ENCODE results near the gene ATP8B4.
"Not testable (repeated sequence)": the region's sequence is repeated elsewhere in the genome, so short reads cannot be mapped to it uniquely, and the experiment has no call there.

The ATP8B4 gene

DNA sequence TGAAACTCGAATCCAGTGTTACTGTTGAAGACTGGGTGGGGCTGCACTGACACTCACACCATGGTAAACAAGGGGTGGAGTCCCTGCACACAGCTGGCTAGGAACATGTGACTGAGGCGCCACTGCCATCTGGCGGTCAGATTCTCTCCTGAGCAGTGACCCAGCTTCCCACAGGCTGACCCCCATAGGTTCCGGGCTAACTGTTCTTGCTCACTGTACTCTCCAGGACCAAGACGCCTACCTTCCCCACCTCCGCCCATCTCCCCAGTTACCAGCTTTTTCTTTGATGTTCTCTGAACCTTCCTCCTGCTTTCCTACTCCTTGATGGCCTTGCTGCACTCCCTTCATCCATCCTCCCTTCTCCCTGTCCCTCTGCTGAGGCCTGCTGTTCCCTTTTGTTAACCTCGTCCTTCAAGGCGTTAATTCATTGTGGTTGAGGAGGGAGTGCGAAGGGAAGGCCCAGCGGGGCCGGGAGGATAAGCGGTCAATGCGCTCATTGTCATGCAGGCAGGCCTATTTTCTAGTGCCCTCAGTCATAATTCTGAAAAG lies 115.2 kb downstream of the ATP8B4 start:
- peak; percentile 74 for DNase-seq

DNA sequence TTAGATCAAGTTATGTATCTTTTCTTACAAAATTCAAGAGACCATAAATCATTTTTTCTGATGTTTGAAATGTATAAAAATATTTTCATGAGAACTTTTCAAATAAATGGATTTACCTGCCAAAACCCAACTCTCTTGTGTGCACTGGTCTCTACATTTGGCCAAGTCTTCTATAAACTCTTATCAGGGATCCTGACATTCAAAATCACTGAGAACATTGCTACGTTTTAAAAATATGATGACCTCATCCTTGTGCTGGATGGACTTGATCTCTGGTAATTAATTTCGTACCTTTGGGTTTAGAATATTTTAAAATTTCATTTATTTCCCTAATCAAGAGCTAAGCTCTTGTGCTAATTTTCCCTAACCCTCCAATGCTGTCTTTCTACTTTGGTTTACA lies 127.4 kb downstream of the ATP8B4 start:
- DNase-seq: no peak

DNA sequence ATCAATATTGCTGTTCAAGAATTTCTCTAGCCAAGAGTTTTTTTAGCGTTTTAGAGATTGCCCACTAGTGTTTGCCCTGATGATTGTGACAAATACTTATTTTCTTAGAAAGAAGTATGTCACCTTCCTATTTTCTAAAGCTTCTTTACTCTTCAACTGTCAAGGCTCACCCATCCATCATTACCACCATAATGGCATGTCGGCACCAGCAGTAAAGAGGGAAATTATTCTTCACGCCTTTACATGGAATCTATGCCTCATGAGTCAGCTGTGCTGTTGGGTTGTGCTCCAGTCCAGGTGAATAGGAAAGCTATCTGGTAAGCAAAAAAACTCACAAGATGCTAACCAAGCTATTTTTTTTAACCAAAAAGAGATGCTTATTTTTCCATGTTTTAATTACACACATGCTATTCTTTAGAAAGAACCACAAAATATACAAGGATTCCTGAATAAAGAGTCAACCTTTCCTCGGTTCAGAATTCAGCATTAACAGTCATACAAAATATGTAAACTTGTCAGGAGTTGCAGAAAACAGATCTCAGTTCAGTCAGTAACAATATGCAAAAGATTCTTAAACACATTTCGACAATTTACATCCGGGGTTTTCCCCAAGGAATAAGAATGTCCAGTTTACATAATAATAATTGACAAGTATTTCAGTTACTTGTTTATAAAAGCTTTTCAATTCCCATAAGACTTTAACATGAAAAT lies 128.0 kb downstream of the ATP8B4 start:
- DNase-seq: no peak

DNA sequence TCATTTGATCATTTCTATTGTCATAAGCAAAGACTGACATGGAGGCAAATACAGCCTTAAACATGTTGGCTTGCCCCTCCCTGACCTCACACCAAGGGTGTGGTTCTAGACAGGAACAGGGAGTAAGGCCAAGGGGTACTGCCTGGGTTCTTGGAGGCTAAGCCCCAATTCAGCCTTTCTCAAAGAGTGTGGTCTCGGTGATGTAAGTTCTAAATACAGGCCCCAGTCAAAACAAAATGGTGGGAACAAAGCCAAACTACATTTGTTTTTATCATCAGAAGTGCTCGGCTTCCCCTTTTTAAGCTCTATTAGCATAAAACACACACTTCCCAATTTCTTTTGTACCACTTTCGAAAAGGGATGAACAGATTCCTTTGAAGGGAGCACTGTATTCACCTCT lies 129.5 kb downstream of the ATP8B4 start:
- no peak for DNase-seq

DNA sequence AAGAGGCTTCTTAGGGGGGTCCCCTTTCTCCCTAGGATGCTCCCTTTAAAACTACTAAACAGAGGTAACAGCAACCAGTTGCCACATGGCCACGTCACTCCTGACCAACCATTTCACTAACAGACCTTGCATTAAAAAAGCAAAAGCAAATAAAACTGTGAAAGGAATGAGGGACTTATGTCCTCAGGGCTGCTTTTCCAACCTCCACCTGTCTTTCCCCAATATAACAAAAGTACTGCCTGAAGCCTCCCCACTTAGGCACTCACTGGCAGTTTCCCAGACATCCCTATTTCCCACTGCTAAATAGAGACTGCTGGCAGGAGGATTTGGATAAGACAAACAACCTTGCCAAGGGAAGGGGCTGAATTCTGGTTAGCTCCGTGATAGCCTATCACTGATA lies 130.3 kb downstream of the ATP8B4 start:
- no peak for DNase-seq

DNA sequence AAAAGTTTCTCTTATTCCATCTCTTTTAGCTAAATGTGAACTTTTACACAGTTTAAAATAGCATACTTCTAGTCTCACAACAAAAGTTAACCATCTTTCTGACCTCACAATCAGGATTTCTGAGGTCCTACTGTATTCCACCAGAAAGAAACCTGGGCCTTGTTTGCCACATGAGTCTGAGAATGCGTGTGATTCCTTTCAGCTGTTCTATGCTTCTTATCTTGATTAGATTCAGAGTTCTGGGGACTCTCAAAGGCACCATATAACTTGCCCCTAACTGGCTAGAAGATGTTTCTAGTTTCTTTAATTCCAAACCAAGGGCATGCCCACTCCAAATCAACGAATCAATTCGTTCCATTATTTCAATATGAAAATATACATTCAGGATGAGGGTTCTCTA lies 131.1 kb downstream of the ATP8B4 start:
- no peak for DNase-seq

DNA sequence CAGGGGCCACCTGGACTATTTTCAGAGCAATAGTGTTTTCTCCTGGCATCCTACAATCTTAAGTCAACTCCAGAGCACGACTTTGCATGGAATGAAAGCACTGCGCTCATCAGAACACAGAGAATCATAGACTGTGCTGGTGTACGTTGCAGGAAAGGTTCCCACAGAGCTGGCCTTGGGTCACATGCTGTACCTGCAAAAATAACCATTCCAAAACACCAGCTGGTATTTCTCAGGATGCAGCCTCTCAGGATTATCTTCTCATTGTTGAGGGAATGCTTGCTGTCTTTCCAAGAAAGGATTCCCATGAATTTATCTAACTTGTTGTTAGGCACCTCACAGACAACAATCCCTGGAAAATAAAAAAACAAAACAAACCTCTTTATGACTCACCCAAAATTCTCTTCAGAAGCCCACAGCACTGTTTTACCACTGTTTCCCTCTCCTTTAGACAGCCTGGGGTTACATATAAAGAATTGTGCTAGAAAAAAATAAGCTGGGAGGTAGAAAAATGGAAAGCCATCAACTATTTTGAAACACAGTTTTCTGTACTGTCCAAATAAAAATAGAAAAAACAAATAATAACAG lies 131.7 kb downstream of the ATP8B4 start:
- DNase-seq: no peak

DNA sequence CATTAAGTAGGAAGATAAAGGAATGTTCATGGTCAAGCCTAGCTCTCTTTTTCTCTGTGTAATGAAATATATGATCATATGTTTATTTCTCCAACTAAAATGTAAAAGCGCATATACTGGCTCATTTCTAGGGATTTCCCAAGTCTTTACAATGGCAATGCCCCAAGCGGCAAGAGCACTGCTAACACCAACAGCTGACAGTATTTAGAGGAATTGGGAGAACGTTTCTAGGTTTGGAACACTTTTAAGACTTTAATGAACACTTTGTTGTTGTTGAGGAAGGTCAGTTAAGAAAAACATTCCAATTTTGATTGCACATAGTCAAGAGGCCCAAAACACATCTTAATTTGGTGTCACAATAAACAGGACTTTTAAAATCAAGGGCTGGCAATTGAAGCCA lies 132.7 kb downstream of the ATP8B4 start:
- DNase-seq: no peak

DNA sequence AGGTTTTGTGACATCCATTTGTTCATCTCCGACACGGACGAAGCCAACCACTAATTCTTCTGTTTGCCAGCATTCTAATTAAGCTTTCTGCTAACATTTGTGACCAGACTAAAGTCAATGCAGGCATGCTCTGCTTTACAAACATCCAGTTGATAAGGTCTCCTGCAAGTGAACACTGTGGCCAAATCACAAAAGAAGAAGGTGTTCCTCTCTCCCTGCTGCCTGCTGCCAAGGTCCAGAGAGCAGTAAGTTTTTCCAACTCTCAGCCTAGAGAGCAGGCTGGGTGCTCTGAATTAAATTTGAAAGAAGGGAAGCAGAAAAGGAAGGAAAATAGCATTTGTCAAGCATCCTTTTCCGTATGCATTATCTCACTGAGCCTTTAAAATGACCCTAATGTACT lies 133.6 kb downstream of the ATP8B4 start:
- DNase-seq: no peak

DNA sequence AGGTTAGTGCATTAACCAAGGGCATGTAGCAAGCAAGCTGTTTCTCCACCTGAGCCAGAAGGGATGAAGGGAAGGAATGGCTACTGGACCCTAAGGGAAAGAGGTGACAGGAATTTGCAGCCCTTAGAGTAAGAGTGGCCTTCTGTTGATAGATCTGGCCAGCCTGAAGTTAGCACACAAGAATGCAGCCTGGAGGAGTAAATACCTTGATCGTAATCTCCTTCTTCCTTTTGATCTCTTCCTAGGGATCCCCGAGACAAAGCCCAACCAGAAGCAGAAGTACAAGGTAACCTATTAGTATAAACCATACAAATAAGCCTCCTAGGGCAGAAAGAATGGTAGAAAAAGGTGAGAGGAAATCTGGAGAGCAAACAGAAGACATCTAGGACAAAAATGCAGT lies 134.6 kb downstream of the ATP8B4 start:
- no peak for DNase-seq

DNA sequence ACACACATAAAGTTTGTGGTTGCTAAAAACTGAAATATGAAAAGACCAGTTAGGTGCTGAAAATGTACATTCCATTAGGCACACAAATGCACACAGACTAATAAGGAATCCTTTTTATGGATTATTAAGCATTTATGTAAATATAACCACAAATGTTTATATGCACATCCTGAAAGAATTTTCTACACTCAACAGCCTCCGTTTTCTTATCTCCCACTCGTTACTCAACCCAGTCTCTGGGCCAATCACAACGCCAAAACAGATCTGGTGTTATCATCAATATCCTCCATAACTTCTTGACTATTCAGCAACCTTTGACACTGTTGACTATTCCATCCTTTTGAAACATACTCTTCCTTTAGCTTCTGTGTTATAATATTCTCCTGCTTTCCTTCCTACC lies 136.4 kb downstream of the ATP8B4 start:
- DNase-seq: no peak

DNA sequence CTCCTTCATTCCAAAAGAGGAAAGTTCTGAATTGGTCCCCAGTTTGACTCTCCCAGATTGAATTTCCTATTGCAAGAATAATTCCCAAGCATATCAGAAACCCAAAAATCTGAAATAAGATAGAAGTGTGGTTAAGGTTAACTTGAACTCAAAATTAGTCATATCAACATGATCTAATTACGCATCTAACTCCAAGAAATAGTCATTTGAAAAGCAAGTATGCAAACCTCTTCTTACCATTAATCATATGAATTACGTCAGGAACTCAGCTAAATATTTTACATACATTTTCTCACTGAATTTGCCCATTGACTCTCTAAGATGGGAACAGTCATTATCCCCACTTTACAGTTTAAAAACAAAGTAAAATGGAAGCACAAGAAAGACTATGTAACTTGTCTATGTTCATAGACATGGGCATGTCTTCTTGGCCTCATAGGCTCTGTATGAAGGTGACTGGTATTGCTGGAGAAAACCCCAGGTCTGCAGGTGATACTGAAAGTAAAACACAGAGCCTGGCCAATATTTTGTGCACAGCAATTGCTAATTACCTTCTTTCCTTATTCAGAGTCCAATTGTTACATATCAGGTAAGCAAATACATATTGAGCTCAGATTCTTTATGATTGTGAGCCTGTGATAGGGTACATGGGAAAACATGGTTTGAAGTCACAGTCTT lies 139.2 kb downstream of the ATP8B4 start:
- DNase-seq: no peak

DNA sequence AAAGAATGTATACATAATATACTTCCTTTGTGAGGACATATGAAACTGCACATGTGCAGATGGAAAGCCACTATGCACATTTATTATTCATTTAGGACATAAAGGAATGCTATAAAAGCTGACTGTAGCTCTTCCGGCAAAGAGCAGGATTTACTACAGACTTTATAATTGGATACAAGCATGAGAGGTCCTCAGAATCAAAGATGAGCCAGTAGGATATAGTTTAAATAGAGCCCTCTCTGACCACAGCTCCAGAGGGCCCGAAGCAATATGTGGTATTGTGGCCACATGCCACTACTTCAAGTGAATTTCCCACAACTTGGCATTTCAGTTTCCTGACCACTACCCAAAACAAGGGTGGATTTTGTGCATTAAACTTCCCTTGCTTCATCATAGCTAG lies 140.9 kb downstream of the ATP8B4 start:
- DNase-seq: no peak

DNA sequence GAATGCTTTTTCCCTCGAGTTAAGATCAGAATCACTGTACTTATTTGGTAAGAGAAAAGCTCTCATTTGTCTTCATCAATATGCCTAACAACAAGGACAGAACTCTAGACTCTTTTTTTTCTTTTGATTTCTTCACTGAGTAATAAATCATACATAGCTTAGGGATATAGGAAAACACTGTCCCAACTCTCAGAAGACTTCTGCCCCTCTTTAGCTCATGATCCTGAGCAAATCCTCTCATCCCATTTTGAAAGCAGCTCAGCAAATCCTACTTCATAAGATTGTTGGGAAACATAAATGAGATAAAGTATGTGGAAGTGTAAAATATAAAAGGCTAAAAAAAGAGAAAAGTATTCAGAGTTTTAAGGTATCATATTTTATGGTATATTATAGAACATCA lies 141.7 kb downstream of the ATP8B4 start:
- DNase-seq: no peak

DNA sequence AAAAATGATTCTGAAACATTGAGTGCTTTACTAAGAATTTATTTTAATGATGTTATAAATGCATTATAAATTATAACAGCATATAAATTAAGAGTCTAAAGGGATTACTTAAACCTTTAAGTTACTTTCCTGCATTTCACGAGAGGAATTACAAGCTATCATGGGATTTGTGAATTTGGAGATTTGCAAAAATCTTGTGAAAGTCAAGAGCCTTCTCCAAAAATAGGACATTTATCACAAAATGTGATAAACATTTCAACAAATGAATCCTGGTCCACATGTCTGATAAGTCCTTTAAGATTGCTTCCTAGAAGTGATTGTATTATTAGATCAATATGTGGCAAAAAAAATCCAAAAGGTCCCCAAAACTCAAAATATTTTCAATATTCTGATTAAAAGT lies 154.5 kb downstream of the ATP8B4 start:
- no peak for DNase-seq

DNA sequence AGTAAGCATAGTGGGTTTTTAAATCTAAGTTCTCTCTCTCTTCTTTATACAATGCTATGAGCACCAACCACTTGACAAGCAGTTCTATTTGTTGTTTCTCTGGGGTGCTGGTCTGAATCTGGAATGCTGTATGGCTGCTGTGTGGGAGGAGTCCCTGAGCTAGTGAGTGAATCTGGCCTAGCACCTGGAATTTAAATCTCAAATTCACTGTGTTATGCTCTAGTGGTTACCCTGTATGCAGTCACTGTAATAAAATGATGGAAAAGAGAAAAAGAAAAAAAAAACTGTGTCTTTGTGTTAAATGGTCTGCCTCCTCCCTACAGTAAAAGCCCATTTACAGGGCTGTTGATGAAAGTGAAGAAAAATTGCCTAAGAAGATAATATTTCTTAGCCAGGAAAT lies 155.0 kb downstream of the ATP8B4 start:
- no peak for DNase-seq

DNA sequence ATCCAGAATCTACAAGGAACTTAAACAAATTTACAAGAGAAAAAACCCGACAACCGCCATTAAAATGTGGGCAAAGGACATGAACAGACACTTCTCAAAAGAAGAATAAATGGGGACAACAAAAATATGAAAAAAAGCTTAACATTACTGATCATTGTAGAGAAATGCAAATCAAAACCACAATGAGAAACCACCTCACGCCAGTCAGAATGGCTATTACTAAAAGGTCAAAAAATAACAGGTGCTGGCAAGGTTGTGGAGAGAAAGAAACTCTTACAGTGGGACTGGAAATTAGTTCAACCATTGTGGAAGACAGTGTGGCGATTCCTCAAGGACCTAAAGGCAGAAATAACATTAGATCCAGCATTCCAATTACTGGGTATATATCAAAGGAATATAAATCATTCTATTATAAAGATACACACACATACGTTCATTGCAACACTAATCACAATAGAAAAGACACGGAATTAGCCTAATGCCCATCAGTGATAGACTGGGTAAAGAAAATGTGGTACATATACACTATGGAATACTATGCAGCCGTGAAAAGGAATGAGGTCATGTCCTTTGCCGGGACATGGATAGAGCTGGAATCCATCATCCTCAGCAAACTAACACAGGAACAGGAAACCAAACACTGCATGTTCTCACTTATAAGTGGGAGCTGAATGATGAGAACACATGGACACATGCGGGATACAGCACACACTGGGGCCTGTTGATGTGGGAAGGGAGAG lies 155.8 kb downstream of the ATP8B4 start:
- not testable (repeated sequence) for DNase-seq

DNA sequence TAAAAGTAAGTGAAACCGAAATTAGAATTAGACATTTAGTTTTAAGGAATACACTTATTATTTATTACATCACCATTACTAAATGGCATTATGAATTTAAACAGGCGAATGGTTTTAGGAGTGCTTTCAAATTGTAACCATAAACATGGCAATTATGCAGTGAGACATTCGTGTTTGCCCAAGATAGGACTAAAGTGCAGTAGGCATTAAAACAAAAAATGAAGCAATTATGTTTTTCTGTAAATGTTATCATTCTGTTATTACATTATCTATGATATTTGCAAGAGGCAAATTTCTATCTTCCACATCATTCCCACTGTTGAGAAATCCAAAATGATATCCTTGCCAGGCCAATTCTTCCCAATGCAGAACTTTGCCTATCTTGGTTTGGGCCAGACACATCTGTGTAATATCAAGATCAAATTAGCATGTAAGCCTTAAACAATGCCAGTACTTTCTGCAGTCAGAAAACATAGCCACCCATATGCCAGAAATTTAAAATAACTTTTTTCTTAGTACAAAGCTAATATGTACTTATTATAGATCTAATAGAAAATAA lies 156.9 kb downstream of the ATP8B4 start:
- no peak for DNase-seq

DNA sequence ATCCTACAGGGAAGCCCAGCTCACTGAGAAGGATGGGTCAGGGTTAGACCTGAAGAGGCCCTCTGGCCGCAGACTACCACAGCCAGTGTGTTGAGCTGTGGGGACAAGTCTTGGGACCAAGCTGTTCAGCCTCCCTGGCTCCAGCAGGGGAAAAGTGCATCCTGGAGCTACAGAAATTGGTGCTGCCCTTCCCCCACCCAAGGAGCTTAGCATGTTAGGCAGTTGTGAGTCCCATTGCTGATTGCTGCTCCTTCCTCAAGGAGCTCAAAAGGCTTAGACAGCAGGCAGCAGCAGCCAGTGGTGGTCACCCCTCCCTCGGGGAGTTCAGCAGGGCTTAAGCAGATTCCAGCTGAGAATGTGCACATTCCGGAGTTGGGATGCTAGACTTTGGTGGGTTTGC lies 165.6 kb downstream of the ATP8B4 start:
- no peak for DNase-seq

DNA sequence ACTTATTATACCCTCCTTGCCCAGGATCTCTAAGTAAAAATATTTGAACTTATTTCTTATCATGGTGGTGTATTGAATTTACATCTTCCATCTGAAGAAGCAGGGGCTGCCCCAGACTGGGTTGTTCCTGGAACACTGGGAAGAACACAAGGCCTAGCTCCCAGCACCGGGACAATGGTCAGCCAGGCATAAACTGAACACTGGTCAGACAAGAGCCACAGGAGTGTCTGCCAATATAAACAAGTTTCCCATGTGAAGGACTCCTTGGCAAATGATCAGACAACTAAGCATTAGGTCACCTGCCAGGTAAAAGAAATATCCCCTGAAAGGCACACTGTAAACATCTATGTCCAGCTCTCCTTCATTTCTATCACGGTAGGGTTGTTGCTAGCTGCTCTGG lies 172.4 kb downstream of the ATP8B4 start:
- DNase-seq: no peak

DNA sequence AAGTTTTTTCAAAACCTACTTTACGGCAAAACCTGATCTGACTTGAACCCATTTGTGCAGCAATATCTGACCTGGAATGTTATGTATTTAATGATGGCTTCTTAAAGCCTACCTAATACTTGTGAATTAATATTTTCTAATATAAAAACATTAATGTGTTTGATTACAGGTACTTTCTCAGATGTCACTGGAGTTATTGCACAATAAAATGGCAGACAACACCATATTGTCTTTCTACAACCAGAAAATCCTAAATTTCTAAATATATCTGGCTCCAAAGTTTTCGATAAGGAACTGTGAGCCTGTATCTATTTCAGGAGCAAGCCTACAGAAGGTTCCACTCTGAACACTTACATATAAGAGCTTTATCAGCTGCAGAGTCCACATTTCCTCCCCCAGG lies 184.5 kb downstream of the ATP8B4 start:
- DNase-seq: no peak

DNA sequence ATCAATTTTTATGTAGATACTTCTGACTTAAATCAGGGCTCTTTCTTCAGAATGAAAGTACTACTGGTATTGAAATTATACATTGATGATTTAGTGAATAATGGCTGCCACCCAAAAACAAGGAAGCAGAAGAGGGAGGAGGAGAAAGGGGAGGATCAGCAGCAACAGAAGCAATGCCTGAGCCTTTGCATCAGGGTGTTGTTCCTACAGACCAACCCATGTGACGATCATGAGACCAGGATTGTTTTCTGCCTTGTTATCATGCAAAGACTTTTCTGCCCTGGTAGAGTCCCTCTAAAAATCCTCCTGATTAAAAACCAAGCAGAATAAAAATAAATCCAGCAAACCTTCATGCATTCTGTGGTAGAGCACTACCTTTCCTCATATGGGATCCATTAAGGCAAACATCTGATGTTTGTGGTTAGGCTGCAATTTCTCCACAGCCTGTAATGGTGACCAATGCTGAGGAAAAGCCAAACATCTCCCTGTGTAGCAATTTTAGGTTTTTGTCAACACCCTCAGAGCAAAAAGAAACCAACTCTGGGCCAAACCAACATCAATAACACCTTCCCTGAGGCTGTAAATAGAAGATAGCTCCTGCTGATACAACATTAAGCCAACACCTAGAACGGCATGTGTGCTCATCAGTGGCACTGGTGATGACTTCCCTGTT lies 191.7 kb downstream of the ATP8B4 start:
- no peak for DNase-seq

DNA sequence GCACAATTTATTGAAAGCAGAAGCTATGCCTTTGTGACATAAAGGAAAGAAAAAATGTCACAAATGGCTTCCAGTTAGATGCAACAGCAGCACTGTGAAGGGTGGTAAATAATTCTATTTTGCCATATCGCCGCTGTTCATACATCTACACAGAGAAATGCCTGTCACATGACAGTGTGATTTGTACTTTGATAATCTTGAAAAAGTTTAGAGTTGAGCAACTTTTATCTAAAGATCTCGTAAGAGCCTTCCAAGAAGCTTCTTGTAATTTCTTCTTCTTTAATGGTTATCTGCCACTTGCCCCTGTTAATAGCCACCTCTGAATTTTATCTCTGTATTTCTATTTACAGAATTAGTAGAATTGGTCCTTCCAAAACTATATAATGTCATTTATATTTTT lies 192.3 kb downstream of the ATP8B4 start:
- no peak for DNase-seq
